GM20000 (cell line): ENCODE measurements around the gene MED16.

Experiments
- DNase-seq: peaks from one replicate; pipeline ENCODE4 v3.0.0; 2012; ENCODE audit warnings: low spot score
- TF ChIP-seq, protein P1 (sequence below): IDR thresholded peaks from 2 replicates; pipeline ENCODE4 v1.5.1; 2012; ENCODE audit warnings: mild to moderate bottlenecking, control low read depth; ENCODE audit errors: extremely low read depth, missing control alignments

Gene MED16

GRCh38 chr19:938233-938923, 45.4 kb upstream of the MED16 start:
- TF ChIP-seq, protein P1, sequence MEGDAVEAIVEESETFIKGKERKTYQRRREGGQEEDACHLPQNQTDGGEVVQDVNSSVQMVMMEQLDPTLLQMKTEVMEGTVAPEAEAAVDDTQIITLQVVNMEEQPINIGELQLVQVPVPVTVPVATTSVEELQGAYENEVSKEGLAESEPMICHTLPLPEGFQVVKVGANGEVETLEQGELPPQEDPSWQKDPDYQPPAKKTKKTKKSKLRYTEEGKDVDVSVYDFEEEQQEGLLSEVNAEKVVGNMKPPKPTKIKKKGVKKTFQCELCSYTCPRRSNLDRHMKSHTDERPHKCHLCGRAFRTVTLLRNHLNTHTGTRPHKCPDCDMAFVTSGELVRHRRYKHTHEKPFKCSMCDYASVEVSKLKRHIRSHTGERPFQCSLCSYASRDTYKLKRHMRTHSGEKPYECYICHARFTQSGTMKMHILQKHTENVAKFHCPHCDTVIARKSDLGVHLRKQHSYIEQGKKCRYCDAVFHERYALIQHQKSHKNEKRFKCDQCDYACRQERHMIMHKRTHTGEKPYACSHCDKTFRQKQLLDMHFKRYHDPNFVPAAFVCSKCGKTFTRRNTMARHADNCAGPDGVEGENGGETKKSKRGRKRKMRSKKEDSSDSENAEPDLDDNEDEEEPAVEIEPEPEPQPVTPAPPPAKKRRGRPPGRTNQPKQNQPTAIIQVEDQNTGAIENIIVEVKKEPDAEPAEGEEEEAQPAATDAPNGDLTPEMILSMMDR, result no peak
- no peak for DNase-seq

DNA sequence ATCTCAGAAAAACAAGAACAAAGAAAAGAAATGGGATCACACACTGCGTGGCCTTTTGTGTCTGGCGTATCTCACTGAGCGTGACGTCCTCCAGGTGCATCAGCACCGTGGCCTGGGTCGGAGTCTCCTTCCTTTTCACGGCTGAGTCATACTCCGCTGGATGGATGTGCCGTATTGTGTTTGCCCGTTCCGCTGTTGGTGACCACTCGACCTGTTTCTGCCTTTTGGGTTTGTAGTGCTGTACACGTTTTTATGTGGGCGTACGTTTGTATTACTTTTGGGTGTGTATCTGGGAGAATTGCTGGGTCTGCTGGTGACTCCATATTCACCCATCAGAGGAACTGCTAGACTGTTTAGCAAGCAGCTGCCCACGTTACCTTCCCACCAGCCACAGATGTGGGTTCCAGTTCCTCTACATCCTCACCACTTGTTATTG, 44.3 kb upstream of the MED16 start:
- TF ChIP-seq, protein P1, result no peak
- peak; percentile 69 for DNase-seq

- TF ChIP-seq, protein P1, result no peak
- no peak for DNase-seq
These were observed 43.2 kb upstream of the MED16 start for GRCh38 chr19:936175-936546.

GRCh38 chr19:934865-935479, 42.0 kb upstream of the MED16 start:
- TF ChIP-seq, protein P1, result no peak

DNA sequence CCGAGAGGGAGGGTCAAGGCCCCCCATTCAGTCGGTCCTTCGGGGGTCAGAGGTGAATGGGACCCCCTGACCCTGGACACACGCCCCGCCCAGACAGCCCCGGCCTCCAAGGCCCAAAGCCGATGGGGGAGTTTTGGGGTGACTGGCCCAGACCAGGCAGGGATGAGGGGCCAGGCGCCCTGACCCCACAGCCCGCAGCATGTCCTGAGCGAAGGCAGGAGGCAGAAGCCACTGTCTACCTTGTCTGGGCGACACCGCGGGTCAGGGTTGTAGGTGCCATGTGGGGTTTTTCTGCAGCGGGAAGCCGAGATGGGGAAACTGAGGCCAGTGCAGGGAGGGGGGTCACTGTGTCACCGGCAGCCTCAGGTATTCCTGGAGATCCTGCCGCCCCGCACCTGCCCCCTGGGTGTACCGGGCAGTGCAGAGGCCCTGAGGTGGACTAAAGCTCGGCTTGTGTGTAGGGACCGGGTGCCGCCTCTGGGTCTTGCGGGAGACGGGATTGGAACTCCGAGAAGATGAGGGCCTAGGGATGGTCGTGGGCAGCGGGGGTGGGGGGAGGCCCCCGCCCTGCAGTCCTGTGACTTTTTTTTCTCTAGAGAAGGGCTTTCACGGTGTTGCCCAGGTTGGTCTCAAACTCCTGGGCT, 41.3 kb upstream of the MED16 start:
- TF ChIP-seq, protein P1, result no peak
- DNase-seq, result no peak

More at GRCh38 chr19:934865-935479, 42.0 kb upstream of the MED16 start:
- DNase-seq, result no peak

GRCh38 chr19:933553-933882, 40.5 kb upstream of the MED16 start:
- DNase-seq, result no peak
- TF ChIP-seq, protein P1, result no peak
